Epithelial cell of proximal tubule (primary cell): ENCODE data around the gene VAMP4. TPM values are rescaled to one million over a fixed set of nuclear protein-coding genes. Genes with fewer than 3 reads are reported as not detected.

ENCODE experiments used
- DNase-seq: peaks from one replicate; pipeline ENCODE4 v3.0.0-alpha.2; 2011; ENCODE audit warnings: low read depth
- H3K4me3 ChIP-seq: 2 replicates; pipeline ENCODE4 v1.5.1; 2011; ENCODE audit warnings: low read depth, mild to moderate bottlenecking, low read length
- total RNA-seq: library from RNA; depleted of rRNA; stranded (reverse); fragments of >200 nt; gene quantifications from 2 replicates; pipeline ENCODE4 v1.2.3, GENCODE V29; 2015
- TF ChIP-seq, protein P1 (sequence below): conservative IDR thresholded peaks from 2 replicates; pipeline ENCODE4 v1.5.1; 2012; ENCODE audit warnings: low read depth, mild to moderate bottlenecking, low read length

The VAMP4 gene, protein sequence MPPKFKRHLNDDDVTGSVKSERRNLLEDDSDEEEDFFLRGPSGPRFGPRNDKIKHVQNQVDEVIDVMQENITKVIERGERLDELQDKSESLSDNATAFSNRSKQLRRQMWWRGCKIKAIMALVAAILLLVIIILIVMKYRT
- total RNA-seq: 3.4 and 5.8 TPM in 2 replicates

DNA sequence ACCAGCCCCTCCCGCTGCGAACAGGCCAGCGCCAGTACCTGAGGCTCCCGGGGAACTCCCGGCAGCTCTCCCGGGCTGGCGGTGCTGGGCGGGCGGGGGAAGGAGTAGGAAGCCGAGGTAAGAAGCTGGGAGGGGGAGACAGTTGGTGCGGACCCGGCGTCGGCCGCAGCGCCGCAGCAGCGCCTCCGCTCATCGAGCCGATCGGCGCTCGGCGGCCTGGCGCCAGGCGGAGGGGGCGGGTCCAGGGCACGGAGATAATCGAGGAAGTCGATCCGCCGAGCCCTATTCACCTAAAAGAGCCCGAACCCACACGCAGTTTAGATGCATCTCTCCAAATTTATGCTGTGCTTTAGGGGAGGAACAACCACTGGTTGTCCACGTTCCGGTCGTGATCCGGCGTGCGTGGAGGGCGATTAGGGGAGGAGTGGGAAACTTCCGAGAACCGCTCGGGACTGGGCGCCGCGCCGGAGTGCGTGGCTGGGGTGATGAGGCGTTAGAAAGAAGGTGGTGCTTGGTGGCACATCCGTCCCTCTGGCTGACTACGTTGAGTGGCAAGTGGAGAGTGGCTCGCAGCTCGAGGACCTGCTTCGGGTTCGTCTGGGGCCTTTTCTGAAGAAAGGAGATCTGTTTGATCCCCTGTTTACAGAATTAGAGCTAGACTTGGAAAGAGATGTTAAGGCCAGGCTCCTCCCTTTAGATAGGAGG, at the start of gene VAMP4:
VAMP4 (minus strand) TSS at position 194 of the 705 bp plus-strand sequence. CDS start 3,651 bp downstream, outside the sequence.
- TF ChIP-seq, protein P1, sequence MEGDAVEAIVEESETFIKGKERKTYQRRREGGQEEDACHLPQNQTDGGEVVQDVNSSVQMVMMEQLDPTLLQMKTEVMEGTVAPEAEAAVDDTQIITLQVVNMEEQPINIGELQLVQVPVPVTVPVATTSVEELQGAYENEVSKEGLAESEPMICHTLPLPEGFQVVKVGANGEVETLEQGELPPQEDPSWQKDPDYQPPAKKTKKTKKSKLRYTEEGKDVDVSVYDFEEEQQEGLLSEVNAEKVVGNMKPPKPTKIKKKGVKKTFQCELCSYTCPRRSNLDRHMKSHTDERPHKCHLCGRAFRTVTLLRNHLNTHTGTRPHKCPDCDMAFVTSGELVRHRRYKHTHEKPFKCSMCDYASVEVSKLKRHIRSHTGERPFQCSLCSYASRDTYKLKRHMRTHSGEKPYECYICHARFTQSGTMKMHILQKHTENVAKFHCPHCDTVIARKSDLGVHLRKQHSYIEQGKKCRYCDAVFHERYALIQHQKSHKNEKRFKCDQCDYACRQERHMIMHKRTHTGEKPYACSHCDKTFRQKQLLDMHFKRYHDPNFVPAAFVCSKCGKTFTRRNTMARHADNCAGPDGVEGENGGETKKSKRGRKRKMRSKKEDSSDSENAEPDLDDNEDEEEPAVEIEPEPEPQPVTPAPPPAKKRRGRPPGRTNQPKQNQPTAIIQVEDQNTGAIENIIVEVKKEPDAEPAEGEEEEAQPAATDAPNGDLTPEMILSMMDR: no peak
- peak within 1 kb of the TSS; percentile 75 for H3K4me3 ChIP-seq
- DNase-seq: no peak

DNA sequence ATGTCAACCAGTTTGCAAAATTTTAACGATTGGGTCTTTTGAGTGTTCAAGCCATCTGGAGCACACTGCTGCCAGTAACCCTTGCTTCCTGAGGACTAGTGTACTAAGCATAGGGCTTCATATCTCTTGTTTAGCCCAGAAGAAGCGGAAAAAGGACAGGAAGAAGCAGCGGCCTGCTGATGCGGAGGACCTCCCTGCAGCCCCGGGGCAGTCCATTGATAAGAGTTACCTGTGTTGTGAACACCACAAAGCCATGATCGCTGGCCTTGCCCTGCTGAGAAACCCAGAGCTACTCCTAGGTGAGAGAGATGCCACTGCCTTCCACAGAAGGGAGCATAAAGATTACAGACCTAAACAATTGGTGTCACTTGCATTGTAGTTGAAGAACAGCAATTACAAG, 48.5 kb upstream of the VAMP4 start:
- H3K4me3 ChIP-seq: no peak overlapping the region
- DNase-seq: no peak
- TF ChIP-seq, protein P1: no peak

DNA sequence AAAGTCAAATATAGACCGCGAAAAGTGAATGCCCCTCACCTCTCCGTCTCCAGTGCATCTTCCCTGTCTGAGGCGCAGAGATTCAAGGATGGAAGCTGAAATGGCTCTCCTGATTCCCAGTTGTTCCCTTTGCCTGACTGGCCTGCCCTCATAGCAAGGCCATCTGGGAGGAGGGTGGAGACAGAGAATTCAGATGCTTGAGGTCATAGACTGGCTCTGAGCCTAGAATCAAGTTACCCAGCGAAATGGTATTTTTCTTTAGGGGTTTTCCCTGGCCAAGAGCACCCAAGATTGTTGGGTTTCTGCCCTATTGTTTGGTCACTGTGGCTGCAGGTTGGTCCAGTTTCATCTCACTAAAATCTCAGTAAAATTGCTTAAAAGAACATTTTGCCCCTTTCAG, 46.8 kb upstream of the VAMP4 start:
- no peak overlapping the region for H3K4me3 ChIP-seq
- DNase-seq: peak; percentile 36
- TF ChIP-seq, protein P1: no peak

DNA sequence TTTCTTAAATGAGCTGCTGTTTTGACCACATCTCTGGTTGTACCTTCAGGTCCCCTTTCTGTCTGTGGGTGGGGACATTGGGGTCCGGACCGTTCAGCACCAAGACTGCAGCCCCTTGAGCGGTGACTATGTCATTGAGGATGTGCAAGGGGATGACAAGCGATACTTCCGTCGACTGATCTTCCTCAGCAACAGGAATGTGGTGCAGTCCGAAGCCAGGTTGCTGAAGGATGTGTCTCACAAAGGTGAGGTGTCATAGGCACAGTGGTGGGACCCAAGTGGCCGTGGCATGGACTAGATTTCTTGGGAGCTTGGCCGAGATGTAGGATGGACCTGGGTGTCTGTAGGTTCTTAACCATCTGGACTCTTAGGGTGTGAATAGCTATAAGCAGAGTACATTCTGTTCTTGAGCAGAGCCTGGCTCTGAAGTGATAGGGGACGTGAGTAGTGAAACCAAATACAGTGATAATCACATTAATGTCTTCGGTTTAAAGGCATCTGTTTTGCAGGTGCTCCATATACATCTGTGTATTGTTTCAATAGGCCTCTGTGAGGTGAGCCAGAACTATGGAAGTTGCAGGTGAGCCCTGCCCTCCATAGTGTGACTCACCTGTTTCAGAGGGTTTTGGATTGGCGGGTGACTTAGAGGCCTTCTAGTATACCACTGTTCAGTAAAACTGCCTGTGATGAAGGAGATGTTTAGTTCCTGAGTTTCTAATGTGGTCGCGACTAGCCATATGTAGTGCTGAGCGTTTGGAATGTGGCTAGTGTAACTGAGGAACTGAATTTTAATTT, 46.0 kb upstream of the VAMP4 start:
- H3K4me3 ChIP-seq: no peak overlapping the region
- no peak for DNase-seq
- TF ChIP-seq, protein P1: no peak

DNA sequence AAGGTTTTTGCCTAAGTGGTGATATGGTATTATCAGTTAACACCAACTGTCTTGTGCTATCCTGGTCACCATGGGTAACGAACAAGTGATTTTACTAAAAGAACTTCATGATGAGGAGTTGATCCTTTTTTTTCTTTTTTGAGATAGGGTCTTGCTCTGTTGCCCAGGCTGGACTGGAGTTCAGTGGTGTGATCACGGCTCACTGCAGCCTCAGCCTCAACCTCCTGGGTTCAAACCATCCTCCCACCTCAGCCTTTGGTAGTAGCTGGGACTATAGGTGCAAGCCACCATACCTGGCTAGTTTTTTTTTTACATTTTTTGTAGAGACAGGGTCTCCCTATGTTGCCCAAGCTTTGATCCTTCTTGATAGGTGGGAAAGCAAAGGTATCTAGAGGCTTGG, 44.7 kb upstream of the VAMP4 start:
- DNase-seq: no peak
- TF ChIP-seq, protein P1: no peak
- H3K4me3 ChIP-seq: no peak overlapping the region

DNA sequence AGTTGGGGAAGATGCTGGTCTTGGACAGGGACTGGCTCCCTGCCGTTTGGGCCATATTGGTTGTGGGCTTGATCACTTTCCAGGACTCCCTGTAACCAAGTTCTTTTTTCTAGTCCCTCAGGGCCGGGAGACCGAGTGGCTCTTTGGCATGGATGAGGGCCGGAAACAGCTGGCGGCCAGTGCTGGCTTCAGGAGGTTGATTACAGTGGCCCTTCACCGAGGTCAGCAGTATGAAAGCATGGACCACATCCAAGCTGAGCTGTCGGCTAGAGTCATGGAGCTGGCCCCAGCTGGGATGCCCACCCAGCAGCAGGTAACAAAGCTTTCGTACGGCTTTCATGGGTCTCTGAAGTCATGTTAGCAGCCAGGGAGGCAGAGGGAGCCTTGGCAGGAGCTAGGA, 43.9 kb upstream of the VAMP4 start:
- no peak for DNase-seq
- TF ChIP-seq, protein P1: no peak
- H3K4me3 ChIP-seq: no peak overlapping the region
